Panc1 (cell line): ENCODE data around the gene GLIS1. TPM values are rescaled to one million over a fixed set of nuclear protein-coding genes. Genes with fewer than 3 reads are reported as not detected.

Experiments
- ATAC-seq: fragments of 200-7000 bp; cut with Tn5 transposase; 2 replicates; pipeline ENCODE4 v1.9.1; 2020; ENCODE audit warnings: mild to moderate bottlenecking, moderate library complexity
- BruUV-seq: library from RNA; stranded (reverse); fragments of 400-500 nt; replicated peaks from 2 replicates; lab custom pipeline; 2021; lab: Mats Ljungman, UMichigan
- CTCF ChIA-PET: fragments of 300-600 bp; sonication (Branson Sonifier 250); formaldehyde crosslinking; loops from one replicate; lab custom pipeline; 2022; ENCODE audit warnings: antibody characterized with exemption; lab: Charles Lee
- POLR2A ChIA-PET: fragments of 300-600 bp; sonication (Branson Sonifier 250); formaldehyde crosslinking; loops from one replicate; lab custom pipeline; 2022; ENCODE audit warnings: antibody characterized with exemption; lab: Charles Lee
- DNase-seq: peaks from one replicate; pipeline ENCODE4 v3.0.0-alpha.2; 2010; ENCODE audit warnings: low read depth, low spot score
- H3K27ac ChIP-seq: 2 replicates; pipeline ENCODE4 v1.5.1; 2011; ENCODE audit warnings: mild to moderate bottlenecking, low read length, inconsistent platforms
- H3K27me3 ChIP-seq: fragments of 200-500 bp; sonication (Bioruptor generic); 2 replicates; pipeline ENCODE4 v1.6.0; 2014; ENCODE audit warnings: low read length, inconsistent platforms; ENCODE audit not compliant: control insufficient read depth, insufficient read depth
- H3K36me3 ChIP-seq: fragments of 200-500 bp; sonication (Bioruptor generic); 2 replicates; pipeline ENCODE4 v1.5.1; 2014; ENCODE audit warnings: inconsistent platforms, mild to moderate bottlenecking, low read length, moderate library complexity; ENCODE audit not compliant: control insufficient read depth, insufficient read depth
- H3K4me1 ChIP-seq: 2 replicates; pipeline ENCODE4 v1.5.1; 2011; ENCODE audit warnings: inconsistent platforms, mild to moderate bottlenecking, low read length, moderate library complexity; ENCODE audit not compliant: control insufficient read depth, insufficient read depth
- H3K4me3 ChIP-seq, 2 experiments: 2 replicates each; pipeline ENCODE4 v1.5.1; 2011 to 2012; ENCODE audit warnings: low read depth in 2 of 2, low read length in 2 of 2, mild to moderate bottlenecking in 2 of 2, inconsistent platforms in 1 of 2, moderate library complexity in 1 of 2
- H3K9me3 ChIP-seq: fragments of 200-500 bp; sonication (Bioruptor generic); 2 replicates; pipeline ENCODE4 v1.5.1; 2014; ENCODE audit warnings: low read depth, mild to moderate bottlenecking, inconsistent platforms, low read length, moderate library complexity; ENCODE audit not compliant: control insufficient read depth, insufficient read depth
- POLR2AphosphoS5 ChIP-seq: IDR thresholded peaks from 2 replicates; pipeline ENCODE4 v1.6.1; 2012; ENCODE audit warnings: mild to moderate bottlenecking, low read depth, low read length, moderate library complexity
- SIN3A ChIP-seq: IDR thresholded peaks from 2 replicates; pipeline ENCODE4 v1.6.1; 2012; ENCODE audit warnings: low read depth, mild to moderate bottlenecking, low read length, moderate library complexity, borderline replicate concordance; ENCODE audit not compliant: insufficient read depth
- TCF7L2 ChIP-seq: IDR thresholded peaks from 2 replicates; pipeline ENCODE4 v1.6.1; 2011; ENCODE audit warnings: mild to moderate bottlenecking, low read depth, low read length, inconsistent platforms
- in situ Hi-C: cut with HindIII; loops from 2 replicates; pipeline ENCODE4 v1.10.0; 2016; ENCODE audit warnings: low sequenced_read_pairs, low pct_unique_long_range_greater_than_20kb
- intact Hi-C: fragments of 100-400 bp; cut with micrococcal nuclease; formaldehyde crosslinking; loops from one replicate; pipeline ENCODE4 v1.10.0; 2022; ENCODE audit not compliant: unreplicated experiment
- total RNA-seq: library from RNA; stranded (reverse); gene quantifications from one replicate; pipeline ENCODE4 v1.2.1, GENCODE V29; 2021; ENCODE audit not compliant: unreplicated experiment
- TF ChIP-seq, protein P1 (sequence below), 2 experiments: IDR thresholded peaks; 2 replicates each; pipeline ENCODE4 v1.6.1; 2011 to 2012; ENCODE audit warnings: low read depth in 2 of 2, control low read depth in 1 of 2, low read length in 1 of 2, mild to moderate bottlenecking in 1 of 2, moderate library complexity in 1 of 2; ENCODE audit not compliant: insufficient read depth in 1 of 2
- TF ChIP-seq, protein P2 (sequence below): fragments of 450-650 bp; IDR thresholded peaks from 2 replicates; pipeline ENCODE4 v1.5.1; 2017; ENCODE audit warnings: mild to moderate bottlenecking

The GLIS1 gene
- total RNA-seq, 1 experiment from 2014 or later, result 0.28 TPM

DNA sequence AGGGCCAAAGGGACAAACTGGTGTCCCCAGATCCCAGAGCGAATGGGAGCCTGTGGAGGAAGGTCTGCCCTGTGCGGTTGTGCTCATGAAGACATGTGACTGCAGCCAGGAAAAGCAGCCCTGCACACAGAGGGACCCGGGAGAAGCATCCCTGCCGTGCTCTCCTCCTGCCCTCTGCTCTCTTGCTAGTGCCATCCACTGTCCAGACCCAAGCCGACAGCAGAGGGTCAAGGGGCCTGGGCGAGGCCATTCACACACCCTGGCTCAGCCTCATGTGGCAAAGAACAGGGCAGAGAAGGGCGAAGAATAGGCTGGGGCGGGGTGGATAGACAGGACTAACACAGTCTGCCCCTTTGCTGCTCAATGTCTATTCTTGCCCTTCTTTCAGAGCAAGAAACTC lies 262.4 kb downstream of the GLIS1 start:
- no peak for ATAC-seq
- Histone ChIP-seq H3K4me3 (no peak overlapping the region), H3K27ac (no peak overlapping the region), H3K27me3 (no peaks in the 10 kb centered on the region; the same call in 1 of the 2 replicates), H3K36me3 (no peaks in the 10 kb centered on the region), H3K9me3 (no peaks in the 10 kb centered on the region), H3K4me1 (no peaks in the 10 kb centered on the region)
- no peak for TF ChIP-seq TCF7L2
- TF ChIP-seq, protein P1, sequence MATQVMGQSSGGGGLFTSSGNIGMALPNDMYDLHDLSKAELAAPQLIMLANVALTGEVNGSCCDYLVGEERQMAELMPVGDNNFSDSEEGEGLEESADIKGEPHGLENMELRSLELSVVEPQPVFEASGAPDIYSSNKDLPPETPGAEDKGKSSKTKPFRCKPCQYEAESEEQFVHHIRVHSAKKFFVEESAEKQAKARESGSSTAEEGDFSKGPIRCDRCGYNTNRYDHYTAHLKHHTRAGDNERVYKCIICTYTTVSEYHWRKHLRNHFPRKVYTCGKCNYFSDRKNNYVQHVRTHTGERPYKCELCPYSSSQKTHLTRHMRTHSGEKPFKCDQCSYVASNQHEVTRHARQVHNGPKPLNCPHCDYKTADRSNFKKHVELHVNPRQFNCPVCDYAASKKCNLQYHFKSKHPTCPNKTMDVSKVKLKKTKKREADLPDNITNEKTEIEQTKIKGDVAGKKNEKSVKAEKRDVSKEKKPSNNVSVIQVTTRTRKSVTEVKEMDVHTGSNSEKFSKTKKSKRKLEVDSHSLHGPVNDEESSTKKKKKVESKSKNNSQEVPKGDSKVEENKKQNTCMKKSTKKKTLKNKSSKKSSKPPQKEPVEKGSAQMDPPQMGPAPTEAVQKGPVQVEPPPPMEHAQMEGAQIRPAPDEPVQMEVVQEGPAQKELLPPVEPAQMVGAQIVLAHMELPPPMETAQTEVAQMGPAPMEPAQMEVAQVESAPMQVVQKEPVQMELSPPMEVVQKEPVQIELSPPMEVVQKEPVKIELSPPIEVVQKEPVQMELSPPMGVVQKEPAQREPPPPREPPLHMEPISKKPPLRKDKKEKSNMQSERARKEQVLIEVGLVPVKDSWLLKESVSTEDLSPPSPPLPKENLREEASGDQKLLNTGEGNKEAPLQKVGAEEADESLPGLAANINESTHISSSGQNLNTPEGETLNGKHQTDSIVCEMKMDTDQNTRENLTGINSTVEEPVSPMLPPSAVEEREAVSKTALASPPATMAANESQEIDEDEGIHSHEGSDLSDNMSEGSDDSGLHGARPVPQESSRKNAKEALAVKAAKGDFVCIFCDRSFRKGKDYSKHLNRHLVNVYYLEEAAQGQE (IDR thresholded peaks at IDR 0.05; ENCODE audit: insufficient read depth in 1 of 2, low read depth in 2 of 2, low read length in 1 of 2), result no peak
- no peak for TF ChIP-seq SIN3A
- no peak for TF ChIP-seq POLR2AphosphoS5
- TF ChIP-seq, protein P2, sequence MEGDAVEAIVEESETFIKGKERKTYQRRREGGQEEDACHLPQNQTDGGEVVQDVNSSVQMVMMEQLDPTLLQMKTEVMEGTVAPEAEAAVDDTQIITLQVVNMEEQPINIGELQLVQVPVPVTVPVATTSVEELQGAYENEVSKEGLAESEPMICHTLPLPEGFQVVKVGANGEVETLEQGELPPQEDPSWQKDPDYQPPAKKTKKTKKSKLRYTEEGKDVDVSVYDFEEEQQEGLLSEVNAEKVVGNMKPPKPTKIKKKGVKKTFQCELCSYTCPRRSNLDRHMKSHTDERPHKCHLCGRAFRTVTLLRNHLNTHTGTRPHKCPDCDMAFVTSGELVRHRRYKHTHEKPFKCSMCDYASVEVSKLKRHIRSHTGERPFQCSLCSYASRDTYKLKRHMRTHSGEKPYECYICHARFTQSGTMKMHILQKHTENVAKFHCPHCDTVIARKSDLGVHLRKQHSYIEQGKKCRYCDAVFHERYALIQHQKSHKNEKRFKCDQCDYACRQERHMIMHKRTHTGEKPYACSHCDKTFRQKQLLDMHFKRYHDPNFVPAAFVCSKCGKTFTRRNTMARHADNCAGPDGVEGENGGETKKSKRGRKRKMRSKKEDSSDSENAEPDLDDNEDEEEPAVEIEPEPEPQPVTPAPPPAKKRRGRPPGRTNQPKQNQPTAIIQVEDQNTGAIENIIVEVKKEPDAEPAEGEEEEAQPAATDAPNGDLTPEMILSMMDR, result no peak
- in situ Hi-C loops, result no loop called here
- intact Hi-C loops, result no loop called here
- ChIA-PET CTCF (no interaction called here), POLR2A (no interaction called here)
- no TSS peak for BruUV-seq
- no peak for DNase-seq

DNA sequence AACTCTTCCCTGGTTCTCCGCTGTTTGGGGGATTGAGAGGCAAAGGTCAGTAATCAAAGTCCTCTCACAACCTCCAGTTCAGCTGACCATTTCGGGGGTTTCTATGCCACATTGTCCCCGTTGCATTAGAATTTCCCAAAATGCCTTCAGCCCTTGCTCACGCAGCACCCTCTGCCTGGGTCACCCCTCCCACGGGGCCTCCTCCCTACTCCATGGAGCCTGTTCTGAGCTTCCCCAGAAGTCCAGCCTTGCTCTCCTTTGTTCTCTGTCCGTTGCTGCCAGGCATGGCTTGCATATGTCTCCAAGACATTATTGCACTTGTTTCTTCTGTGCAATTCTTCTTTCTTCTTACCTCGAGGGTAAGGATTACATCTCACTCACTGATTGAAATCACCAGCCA lies 263.3 kb downstream of the GLIS1 start:
- POLR2A ChIA-PET, result interaction anchor here (0.7 kb wide), 1 partner anchor 35 kb away, joined by 4 read pairs; no protein-coding TSS in a partner anchor
- H3K27me3 ChIP-seq, result no peaks in the 10 kb centered on the region; the same call in 1 of the 2 replicates
- no peak overlapping the region for H3K27ac ChIP-seq
- ATAC-seq (no peak), DNase-seq (no peak)
- H3K4me1 ChIP-seq, result no peaks in the 10 kb centered on the region
- in situ Hi-C loops, result no loop called here
- intact Hi-C loops, result no loop called here
- no peaks in the 10 kb centered on the region for H3K36me3 ChIP-seq
- CTCF ChIA-PET, result no interaction called here
- BruUV-seq, result no TSS peak
- no peaks in the 10 kb centered on the region for H3K9me3 ChIP-seq
- TF ChIP-seq TCF7L2 (no peak), SIN3A (no peak), POLR2AphosphoS5 (no peak)
- TF ChIP-seq, protein P1 (IDR thresholded peaks at IDR 0.05; ENCODE audit: insufficient read depth in 1 of 2, low read depth in 2 of 2, low read length in 1 of 2), result no peak
- TF ChIP-seq, protein P2, result no peak
- H3K4me3 ChIP-seq, result no peak overlapping the region
